ENCODE measurements around the gene RASA4.
"Not testable (repeated sequence)": the region's sequence is repeated elsewhere in the genome, so short reads cannot be mapped to it uniquely, and the experiment has no call there.

Gene RASA4

DNA sequence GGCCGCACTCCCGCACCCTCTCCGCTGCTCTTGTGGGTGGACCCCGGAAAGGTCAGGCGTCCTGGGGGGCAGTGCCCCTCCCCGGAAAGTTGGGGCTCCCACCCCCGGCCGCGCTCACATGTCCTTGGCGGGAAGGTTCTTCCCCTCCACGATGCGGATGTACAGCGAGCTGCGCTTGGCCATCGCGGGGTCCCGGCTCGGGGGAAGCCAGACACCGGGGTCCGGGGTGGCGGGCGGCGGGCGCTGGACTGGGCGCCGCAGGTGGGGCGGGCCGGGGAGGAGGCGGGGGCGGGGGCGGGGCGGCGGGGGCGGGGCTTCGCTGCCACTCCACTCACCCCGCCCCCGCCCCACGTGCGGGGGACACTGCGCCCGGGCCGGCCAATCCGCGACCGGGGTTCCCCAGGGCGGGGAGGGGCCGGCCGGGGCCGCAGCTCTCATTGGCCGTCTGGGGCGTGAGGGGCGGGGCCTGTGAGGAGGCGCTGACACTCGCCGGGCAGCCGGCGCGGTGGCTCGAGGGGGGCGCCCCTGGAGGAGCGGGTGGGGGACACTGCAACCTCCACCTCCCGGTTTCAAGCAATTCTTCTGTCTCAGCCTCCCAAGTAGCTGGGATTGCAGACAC lies at the start of gene RASA4:
Gene RASA4, minus strand, starts transcription at position 250 of the 619 bp plus-strand sequence. Its CDS starts 67 bp downstream, at position 183.
- DNase-seq (ENCODE audit: low spot score): peak; percentile 22

DNA sequence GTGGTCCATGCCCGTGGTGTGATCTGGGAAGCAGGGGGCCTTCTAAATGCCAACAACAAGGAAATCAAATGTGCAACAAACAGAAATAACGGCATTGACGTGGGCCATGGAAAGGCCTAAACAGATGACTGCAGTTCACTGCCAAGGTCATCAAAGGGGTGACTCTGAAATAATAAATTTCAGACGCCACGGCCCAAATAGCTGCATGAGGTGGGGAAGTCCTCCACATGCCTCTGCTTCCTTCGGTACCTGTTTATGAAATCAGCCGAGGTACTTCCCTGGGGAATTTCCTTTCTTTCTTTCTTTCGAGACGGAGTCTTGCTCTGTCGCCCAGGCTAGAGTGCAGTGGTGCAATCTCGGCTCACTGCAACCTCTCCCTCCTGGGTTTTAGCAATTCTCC lies 48.2 kb upstream of the RASA4 start:
- not testable (repeated sequence) for DNase-seq (ENCODE audit: low spot score)

DNA sequence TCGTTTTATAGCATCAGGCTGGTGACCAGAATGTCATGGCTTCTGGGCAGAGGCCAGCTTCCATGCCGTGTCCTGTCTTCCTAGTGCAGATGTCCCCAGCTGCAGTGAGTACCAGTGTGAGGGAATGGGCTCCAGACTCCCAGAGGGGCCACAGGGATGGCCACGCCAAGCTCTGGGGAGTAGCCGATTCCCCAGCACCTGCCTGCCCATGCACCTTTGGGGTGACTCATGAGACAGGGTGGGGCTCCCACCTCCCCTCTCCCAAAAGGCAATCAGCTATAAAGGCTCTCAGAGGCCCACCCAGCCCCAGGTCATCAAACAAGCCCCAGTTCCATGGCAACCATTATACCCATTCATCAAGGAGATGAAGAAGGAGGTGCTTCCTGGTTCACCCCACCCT lies 33.4 kb upstream of the RASA4 start, which contains the start of gene SPDYE2B:
Gene SPDYE2B, plus strand, starts transcription at position 396 of the 400 bp plus-strand sequence. CDS start 2,030 bp downstream, outside the sequence.
- not testable (repeated sequence) for DNase-seq (ENCODE audit: low spot score)

DNA sequence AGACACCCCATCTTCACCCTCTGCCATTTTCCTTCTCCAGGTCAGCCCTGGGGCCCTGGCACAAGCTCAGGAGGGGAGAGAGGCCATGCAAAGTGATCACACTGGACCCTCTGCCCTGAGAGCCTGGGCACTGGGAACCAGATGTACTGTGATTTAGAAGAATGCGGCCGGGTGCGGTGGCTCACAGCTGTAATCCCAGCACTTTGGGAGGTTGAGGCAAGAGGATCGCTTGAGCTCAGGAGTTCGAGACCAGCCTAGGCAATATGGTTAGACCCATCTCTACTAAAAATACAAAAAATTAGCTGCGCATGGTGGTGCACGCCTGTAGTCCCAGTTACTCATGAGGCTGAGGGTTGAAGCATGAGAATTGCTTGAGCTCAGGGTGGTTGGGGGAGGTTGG lies 31.3 kb upstream of the RASA4 start:
- not testable (repeated sequence) for DNase-seq (ENCODE audit: low spot score)

DNA sequence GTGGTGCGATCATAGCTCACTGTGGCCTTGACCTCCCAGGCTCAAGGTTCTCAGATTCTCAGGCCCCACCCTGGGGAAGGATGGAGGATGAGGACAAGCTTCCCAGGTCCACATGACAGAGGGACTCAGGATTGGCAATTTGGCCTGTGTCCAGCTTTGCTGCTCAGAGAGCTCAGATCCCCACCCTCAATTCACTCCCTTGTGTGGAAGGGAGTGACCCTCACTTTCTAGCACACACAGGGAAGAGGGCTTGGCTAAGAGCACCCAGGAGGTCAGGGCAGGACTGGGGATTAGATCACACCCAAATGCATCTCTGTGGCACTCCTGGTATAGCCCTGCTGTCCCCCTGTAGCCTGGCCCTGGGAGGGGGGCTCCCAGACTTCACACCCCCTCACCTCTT lies 26.8 kb upstream of the RASA4 start:
- not testable (repeated sequence) for DNase-seq (ENCODE audit: low spot score)

DNA sequence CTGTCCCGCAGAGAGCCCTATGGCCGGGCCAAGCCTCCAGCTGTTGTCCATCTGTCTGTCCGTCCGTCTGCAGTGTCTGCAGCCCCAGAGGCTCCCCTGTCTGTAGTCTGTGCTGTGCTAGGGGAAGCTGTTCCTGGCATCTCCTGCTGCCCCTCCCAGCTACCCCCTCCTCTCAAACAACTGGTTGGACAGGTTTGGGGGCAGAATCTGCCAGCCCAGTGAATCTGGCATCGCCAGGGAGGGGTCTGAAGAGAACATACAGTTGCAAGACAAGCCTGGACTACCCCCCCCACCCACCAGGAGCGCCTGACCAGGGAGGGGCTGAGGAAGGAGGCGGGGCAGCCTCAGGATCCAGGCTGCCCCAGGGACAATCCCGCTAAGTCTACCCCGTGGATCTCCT lies 26.1 kb upstream of the RASA4 start, which contains the start of gene UPK3BL1:
Gene UPK3BL1, minus strand, starts transcription at position 101 of the 400 bp plus-strand sequence. Its CDS starts 50 bp downstream, at position 51.
- not testable (repeated sequence) for DNase-seq (ENCODE audit: low spot score)

DNA sequence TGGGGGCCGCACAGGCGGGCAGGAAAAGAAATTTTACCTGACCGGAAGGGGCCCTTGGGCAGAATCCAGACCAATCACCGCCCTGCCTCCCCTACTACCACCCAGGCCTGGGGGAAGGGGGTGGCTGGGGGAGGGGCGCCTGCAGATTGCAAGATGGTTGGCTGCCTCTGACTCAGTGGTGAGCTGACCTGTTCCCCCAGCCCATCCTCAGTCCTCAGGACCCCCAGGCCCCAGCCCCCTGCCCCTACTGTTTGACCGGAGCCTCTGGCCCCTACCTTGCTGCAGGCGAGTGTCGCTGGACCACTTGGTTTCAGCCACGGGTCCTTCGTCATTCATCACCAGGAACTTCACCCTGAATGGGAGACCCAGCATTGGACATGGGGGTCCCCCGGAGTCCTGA lies 22.3 kb upstream of the RASA4 start:
- not testable (repeated sequence) for DNase-seq (ENCODE audit: low spot score)

DNA sequence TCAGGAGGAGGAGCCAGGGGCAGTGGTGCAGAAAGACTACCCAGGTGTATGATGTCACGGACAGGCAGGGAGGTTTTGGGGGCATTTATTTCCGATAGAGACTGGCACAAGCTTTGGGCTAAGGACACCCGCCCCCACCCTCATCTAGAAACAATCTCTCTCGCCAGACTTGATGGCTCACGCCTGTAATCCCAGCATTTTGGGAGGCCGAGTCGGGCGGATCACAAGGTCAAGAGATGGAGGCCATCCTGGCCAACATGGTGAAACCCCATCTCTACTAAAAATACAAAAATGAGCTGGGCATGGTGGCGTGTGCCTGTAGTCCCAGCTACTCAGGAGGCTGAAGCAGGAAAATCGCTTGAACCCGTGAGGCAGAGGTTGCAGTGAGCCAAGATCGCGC lies 20.4 kb upstream of the RASA4 start:
- not testable (repeated sequence) for DNase-seq (ENCODE audit: low spot score)

DNA sequence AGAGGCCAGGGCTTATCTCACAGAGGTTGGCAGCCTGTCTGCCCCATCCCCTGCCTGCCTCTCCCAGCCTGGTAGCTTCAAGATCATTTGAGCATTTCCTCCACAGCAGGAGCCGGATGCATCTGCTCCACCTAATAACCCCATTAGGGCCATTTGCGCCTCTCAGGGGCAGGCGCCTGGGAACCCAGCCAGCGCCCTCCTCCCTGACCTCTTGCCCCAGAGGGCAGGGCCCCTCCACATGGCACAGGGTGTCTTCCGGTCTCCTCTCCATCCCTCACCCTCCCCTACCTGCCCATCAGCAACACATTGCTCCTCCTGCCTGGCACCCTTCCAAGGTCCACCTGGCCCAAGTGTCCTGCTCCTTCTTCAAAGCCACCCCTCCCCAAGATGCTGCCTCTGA lies 18.8 kb upstream of the RASA4 start:
- DNase-seq (ENCODE audit: low spot score): not testable (repeated sequence)

DNA sequence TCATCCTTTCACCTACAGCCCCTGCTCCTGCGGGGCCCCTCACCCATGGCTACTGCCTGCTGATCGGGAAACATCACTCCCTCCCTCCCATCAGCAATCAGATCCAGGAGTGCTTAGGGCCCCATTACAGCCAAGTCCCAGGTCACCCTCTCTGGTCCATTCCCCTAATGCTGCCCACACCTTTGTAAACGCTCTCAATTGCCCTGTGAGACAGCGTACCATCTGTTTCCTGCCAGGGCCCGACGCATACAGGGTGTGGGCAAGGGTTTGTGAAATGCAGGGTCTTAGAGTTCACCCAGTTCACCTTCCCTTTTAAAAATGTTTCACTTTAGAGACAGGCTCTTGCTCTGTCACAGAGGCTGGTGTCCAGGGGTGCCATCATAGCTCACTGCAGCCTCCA lies 17.7 kb upstream of the RASA4 start:
- not testable (repeated sequence) for DNase-seq (ENCODE audit: low spot score)

DNA sequence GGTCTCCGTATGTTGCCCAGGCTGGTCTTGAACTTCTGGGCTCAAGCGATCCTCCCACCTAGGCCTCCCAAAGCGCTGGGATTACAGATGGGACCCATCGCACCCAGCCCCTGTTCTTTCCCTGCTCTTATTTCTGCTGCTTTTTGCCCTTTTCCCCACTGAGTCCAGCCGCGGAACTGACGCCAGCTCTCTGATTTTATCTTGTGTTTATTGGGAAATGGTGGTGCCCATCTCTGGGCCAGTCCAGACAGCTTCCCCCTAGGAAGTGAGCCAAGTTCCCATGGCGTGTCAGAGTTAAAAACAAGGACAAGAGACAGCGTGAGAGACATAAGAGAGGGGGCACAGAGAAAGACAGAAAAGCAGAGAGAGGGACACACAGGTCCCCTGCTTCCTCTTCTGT lies 14.1 kb upstream of the RASA4 start:
- not testable (repeated sequence) for DNase-seq (ENCODE audit: low spot score)

DNA sequence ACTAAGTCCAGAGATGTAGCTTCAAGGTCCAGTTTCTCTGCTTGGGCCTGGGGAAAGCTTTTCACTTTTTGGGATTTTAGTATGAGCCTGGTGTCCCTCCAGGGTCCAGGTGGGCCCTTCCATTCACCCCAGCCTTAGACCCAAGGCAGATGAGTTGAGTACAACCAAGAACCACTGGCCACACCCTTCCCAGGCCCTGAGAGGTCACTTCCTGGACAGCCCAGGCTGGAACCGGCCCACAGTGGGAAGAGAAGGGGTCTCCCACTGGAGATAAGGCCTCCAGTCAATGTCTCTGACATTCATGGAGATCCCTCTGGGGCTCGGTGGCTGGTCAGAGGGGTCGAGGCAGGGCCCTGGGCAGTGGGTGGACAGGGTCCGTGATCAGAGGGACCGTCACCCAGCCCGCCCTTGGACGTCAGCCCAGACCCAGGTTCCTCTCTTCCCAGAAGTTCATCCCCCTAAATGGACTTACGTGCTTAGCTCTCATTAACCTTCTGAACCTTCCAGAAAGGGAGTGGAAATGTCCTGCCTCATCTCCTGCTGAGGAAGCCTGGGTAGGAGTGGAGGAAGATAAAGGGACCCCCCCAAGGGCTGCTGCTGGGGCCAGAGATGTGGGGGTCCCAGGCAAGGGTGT lies 10.8 kb upstream of the RASA4 start:
- not testable (repeated sequence) for DNase-seq (ENCODE audit: low spot score)

DNA sequence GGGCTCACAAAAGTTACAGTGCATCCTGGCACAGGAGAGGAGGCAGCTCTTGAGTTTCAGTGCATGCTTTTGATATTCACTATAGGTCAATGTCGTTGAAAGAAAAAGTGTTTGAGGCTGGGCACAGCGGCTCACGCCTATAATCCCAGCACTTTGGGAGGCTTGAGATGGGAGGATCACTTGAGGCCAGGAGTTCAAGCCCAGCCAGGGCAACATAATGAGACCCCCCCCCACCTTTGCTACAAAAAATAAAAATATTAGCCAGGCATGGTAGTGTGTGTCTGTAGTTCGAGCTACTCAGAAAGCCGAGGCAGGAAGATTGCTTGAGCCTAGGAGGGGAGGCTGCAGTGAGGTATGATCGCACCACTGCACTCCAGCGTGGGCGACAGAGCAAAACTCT lies 1.6 kb upstream of the RASA4 start:
- not testable (repeated sequence) for DNase-seq (ENCODE audit: low spot score)

DNA sequence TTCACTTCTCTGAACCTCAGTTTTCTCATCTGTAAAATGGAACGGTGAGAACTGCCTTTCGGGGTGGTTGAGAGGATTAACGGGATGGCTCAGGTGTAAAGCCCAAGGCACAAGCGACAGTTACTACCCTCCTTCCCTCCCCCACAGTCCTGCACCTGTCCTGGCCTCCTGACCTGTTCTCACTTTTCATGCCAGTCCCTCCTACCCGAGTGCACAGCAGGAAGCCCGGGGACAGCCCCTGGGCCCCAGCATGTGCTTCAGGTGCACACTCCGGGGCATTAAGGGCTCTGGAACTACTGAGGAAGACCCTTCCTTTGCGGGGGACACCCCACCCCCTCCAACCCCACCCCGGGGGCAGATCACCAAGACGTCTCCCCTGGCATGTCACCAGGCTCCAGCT lies 626 bp downstream of the RASA4 start:
- DNase-seq (ENCODE audit: low spot score): not testable (repeated sequence)

DNA sequence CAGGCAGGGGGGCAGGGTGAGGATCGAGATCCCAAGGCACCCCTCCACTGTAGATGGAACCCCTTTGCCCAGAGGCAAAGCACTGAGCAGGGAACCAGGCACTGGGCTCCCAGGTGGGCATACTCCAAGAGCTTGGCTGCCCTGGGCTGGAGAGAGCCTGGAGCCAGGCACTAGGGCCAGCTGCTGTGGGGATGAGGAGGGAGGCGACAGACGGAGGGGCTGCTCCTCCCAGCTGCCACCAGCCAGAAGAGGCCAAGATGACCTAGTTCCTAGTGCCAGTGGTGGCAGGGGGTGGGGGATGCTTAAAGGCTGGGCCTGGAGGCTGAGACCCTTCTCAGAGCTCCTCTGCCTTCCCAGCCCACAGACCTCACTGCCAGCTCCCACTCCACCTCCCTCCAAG lies 1.7 kb downstream of the RASA4 start:
- DNase-seq (ENCODE audit: low spot score): not testable (repeated sequence)

DNA sequence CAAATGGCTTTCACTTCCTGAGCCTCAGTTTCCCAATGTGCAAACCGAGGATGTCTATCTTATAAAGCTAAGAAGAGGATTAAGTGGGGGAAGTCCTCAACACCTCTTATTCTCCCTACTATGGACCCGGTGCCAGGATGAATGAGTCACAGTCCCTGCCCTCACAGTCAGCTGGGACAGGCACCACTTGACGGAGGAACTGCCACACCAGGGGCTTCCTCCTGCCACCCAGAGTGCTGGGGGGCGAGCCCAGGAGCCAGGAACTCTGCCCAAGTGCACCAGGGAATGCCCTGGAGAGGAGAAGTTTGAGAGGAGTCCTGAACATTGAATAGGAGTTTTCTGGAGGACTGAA lies 2.2 kb downstream of the RASA4 start:
- not testable (repeated sequence) for DNase-seq (ENCODE audit: low spot score)

DNA sequence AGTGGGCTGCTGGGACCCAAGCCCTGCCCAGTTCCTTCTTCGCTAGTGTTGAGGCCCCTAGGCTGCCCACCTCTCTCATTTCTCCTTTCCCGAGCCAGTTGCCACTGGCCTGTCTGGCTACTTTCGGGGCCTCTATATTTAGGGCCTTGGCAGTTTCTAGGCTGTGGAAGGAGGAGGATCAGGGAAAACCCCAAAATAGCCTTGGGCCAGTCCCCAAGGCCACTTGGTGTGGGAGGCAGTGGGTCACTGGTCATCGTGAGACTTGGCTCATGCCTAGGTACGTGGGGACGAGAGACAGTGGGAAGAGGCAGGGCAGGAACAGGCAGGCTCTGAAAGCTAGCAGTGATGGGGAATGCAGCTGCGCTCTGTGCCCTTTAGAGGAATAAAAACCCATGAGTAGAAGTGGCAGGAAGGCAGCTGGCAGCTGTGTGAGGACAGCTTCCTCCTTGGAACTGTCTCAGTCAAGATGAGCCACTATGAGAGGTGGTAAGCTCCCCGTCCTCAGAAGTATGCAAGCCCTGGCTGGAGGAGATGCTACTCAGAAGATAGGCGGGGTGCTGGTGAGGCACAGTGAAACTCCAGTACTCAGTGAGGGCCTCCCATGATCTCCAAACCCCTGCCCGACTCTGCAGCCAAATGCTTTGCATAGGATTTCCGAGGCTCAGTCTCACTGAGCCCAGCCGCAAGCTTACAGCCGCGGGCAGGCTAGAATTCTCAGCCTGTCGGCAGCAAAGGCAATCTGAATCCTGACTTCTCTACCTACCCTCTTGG lies 2.8 kb downstream of the RASA4 start:
- not testable (repeated sequence) for DNase-seq (ENCODE audit: low spot score)

DNA sequence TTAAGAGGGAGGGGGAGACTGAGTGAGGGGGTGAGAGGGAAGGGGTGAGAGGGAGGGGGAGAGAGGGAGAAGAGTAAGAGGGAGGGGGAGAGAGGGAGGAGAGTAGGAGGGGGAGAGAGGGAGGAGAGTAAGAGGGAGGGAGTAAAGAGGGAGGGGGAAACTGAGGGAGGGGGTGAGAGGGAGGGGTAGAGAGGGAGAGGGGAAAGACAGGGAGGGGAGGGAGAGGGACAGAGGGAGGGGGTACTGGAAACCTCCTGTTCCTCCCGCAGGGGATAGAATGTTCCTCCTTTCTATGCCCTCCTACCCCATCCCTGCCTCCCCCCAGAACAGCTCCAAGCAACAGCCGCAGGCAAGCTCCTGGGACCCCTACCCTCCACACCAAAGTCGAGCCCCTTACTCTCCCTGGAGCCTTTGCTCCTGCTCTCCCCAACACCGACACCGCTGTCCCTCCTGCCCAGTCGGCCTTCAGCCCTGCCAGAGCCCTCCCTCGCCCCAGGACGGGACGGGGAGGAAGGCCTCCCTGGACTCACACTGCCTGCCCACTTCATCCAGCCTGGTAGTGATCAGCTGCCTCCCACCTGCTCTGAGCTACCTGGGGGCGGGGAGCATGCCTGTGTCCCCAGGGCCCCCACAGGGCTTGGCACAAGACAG lies 4.8 kb downstream of the RASA4 start:
- not testable (repeated sequence) for DNase-seq (ENCODE audit: low spot score)

DNA sequence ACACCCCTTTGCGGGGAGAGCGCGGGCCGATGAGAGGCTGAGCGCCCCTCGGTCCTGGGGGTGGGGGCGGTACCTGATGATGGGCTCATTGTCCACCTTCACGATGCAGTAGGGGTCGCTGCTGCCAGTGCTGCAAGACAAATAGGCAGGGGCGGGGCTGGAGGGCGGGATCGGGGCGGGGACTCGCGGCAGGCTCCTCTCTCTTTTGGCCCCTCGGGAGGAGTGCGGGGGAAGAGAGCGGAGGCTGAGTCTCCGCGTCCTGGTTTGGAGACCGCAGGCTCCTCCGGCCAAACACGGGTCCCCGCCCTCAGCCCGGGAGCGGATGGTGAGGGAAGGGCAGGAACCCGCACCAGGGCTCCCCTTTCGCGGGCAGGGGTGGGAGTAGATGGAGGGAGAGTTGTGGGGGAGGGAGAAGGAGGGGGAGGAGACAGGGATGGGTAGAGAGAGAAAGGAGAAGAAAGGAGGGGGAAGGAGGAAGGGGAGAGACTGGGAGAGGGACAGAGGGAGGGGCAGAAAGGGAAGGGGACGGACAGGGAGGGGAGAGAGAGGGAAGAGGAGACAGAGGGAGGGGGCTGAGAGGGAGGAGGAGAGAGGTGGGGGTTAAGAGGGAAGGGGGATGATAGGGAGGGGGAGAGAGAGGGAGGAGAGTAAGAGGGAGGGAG lies 5.4 kb downstream of the RASA4 start:
- DNase-seq (ENCODE audit: low spot score): not testable (repeated sequence)

DNA sequence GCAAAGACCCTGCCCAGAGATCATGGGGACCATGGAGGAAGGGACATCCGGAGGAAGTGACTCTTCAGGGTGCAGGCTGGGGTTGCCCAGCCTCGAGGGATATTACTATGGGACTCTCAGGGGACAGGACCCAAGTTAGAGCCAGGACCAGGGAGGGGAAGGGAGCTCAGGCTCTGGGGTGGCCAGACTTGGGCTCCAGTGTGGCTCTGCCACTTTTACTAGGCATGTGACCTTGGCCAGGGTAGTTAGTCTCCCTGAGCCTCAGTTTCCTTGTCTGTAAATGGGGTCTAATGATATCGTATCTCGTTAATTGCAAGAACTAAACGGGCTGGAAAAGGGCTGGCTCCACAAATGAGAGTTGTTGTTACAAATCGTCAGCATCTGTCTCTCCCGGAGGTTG lies 6.1 kb downstream of the RASA4 start:
- not testable (repeated sequence) for DNase-seq (ENCODE audit: low spot score)

DNA sequence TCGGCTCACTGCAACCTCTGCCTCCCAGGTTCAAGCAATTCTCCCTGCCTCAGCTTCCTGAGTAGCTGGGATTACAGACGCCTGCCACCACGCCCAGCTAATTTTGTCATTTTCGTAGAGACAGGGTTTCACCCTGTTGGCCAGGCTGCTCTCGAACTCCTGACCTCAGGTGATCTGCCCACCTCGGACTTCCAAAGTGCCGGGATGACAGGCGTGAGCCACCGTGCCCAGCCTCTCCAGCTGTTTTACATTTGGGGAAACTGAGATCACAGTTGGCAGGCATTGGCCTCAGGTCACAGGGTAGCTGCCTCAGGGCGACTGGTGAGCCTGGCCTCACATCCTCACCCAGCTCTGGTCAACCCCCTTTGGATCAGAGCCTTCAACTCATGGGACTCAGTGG lies 6.8 kb downstream of the RASA4 start:
- not testable (repeated sequence) for DNase-seq (ENCODE audit: low spot score)

DNA sequence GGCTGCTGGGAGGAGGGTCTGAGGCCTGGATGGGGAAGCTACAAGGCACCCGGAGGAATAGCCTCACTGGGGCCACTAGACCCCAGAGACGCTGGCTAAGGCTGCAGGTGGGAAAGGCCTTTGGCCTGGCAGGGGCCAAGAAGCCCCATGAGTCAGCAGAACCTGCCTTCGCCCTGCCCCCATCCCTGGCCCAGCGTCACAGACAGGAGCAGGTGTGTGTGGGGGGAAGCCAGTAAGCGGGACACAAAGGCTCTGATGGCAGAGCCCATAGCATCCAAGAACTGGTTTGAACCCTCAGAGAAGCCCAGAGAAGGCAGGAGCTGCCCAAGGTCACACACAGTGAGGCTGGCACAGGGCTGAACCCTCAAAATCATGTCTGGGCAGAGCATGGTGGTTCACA lies 9.7 kb downstream of the RASA4 start:
- not testable (repeated sequence) for DNase-seq (ENCODE audit: low spot score)
